CD8-positive, alpha-beta memory T cell (primary cell): ENCODE results near the gene CNFN. TPM values are rescaled to one million over a fixed set of nuclear protein-coding genes. Genes with fewer than 3 reads are reported as not detected.
A peak's percentile ranks its signal among the peaks of the same experiment; 100 is the strongest.

Experiments used
- CTCF ChIA-PET: fragments of 350-600 bp; sonication (Branson Sonifier 250); formaldehyde crosslinking; loops from one replicate; lab custom pipeline; 2021; ENCODE audit warnings: antibody characterized with exemption; lab: Charles Lee
- POLR2A ChIA-PET: fragments of 350-600 bp; sonication (Branson Sonifier 250); formaldehyde crosslinking; loops from one replicate; lab custom pipeline; 2021; ENCODE audit warnings: antibody characterized with exemption; lab: Charles Lee
- DNase-seq, 5 donors: peaks; one replicate each; pipeline versions ENCODE4 v3.0.0 to v3.0.0-alpha.2; 2020 to 2022; ENCODE audit warnings: mixed read lengths in 1 of 5
- H3K27ac ChIP-seq: one replicate; pipeline ENCODE4 v1.7.0; 2013; ENCODE audit warnings: low read depth, mild to moderate bottlenecking, low read length, moderate library complexity
- H3K27me3 ChIP-seq: 2 replicates; pipeline ENCODE4 v1.7.0; 2013; ENCODE audit warnings: low read length, mild to moderate bottlenecking; ENCODE audit not compliant: insufficient read depth, poor library complexity, severe bottlenecking
- H3K36me3 ChIP-seq: 2 replicates; pipeline ENCODE4 v1.7.0; 2013; ENCODE audit warnings: mild to moderate bottlenecking, low read length, moderate library complexity; ENCODE audit not compliant: insufficient read depth
- H3K4me1 ChIP-seq: 2 replicates; pipeline ENCODE4 v1.7.0; 2013; ENCODE audit warnings: mild to moderate bottlenecking, low read length, moderate library complexity; ENCODE audit not compliant: insufficient read depth
- H3K4me3 ChIP-seq: 2 replicates; pipeline ENCODE4 v1.7.0; 2013; ENCODE audit warnings: mild to moderate bottlenecking, low read length
- H3K9me3 ChIP-seq: 2 replicates; pipeline ENCODE4 v1.7.0; 2013; ENCODE audit warnings: mild to moderate bottlenecking, low read length
- H3K27ac Mint-ChIP-seq, 8 donors: one replicate each; pipeline ENCODE4 v1.8.0; 2020 to 2021; ENCODE audit warnings: mixed read lengths in 8 of 8, mild to moderate bottlenecking in 6 of 8, inconsistent platforms in 3 of 8, moderate library complexity in 3 of 8
- H3K27me3 Mint-ChIP-seq, 2 donors: one replicate each; pipeline ENCODE4 v1.8.0; 2020 to 2021; ENCODE audit warnings: mixed read lengths in 2 of 2, mild to moderate bottlenecking in 1 of 2, moderate library complexity in 1 of 2
- H3K36me3 Mint-ChIP-seq, 3 donors: one replicate each; pipeline ENCODE4 v1.8.0; 2020 to 2021; ENCODE audit warnings: mixed read lengths in 3 of 3, inconsistent platforms in 1 of 3, mild to moderate bottlenecking in 1 of 3
- H3K4me1 Mint-ChIP-seq, 3 donors: one replicate each; pipeline ENCODE4 v1.8.0; 2020 to 2021; ENCODE audit warnings: mixed read lengths in 3 of 3, inconsistent platforms in 1 of 3, mild to moderate bottlenecking in 1 of 3
- H3K4me3 Mint-ChIP-seq, 7 donors: one replicate each; pipeline ENCODE4 v1.8.0; 2020 to 2021; ENCODE audit warnings: mixed read lengths in 7 of 7, mild to moderate bottlenecking in 6 of 7, moderate library complexity in 4 of 7, inconsistent platforms in 2 of 7
- H3K9me3 Mint-ChIP-seq, 5 donors: one replicate each; pipeline ENCODE4 v1.8.0; 2020 to 2022; ENCODE audit warnings: mixed read lengths in 5 of 5, mild to moderate bottlenecking in 3 of 5, moderate library complexity in 2 of 5, inconsistent platforms in 1 of 5
- polyA plus RNA-seq: library from polyadenylated mRNA; unstranded; fragments of 300-500 nt; fragmentation: Illumina TruSeq; gene quantifications from one replicate; pipeline ENCODE4 v1.2.3, GENCODE V29; 2021
- total RNA-seq, 2 experiments: library from RNA; stranded (reverse); gene quantifications; one replicate each; pipeline ENCODE4 v1.2.3, GENCODE V29; 2021

Gene CNFN
- total and polyA plus RNA-seq, 3 experiments from 2014 or later, result not detected

DNA sequence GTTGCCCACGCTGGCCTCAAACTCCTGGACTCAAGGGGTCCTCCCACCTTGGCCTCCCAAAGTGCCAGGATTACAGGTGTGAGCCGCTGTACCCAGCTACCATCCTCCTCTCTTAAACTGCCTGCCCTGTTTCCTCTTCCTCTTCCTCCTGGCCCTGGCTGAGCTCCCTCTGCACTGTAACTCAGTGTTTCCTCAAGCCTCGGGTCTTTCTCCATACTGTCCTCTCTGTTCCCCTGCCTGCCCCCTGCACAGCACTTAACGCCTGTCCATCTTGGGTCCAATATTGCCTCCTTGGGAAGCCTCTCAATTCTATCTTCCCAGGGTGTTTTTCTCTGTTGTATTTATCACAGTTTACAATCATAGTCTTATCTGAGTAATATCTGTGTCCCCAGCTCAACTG is 31.0 kb upstream of the CNFN start:
- H3K27ac Mint-ChIP-seq, result peak overlapping the region in 4 of 8 donors; percentile 22 to 57 (median 47)
- peaks cover 0 to 1% of the 10 kb centered on the region in 2 donors for H3K27me3 Mint-ChIP-seq
- H3K4me1 ChIP-seq, result peaks cover 33% of the 10 kb centered on the region
- no peak overlapping the region for H3K4me3 ChIP-seq
- peaks cover 0 to 13% (median 2%) of the 10 kb centered on the region in 3 donors for H3K36me3 Mint-ChIP-seq
- peak overlapping the region in 4 of 7 donors; percentile 8 to 61 (median 33) for H3K4me3 Mint-ChIP-seq
- no peaks in the 10 kb centered on the region for H3K9me3 ChIP-seq
- H3K27ac ChIP-seq, result no peak overlapping the region
- DNase-seq, result peak in 1 of 5 donors; percentile 9
- no peaks in the 10 kb centered on the region for H3K27me3 ChIP-seq
- H3K9me3 Mint-ChIP-seq, result no peaks in the 10 kb centered on the region
- ChIA-PET POLR2A (no interaction called here), CTCF (interaction anchor here (1.0 to 3.1 kb wide), 4 partner anchors 13 to 29 kb away, joined by 5 to 27 read pairs (median 8); no protein-coding TSS in a partner anchor)
- peaks cover 30 to 47% (median 33%) of the 10 kb centered on the region in 3 donors for H3K4me1 Mint-ChIP-seq
- no peaks in the 10 kb centered on the region for H3K36me3 ChIP-seq

- peaks cover 33% of the 10 kb centered on the region for H3K4me1 ChIP-seq
- no peaks in the 10 kb centered on the region for H3K36me3 ChIP-seq
- H3K36me3 Mint-ChIP-seq, result peaks cover 0 to 18% (median 2%) of the 10 kb centered on the region in 3 donors
- peaks cover 30 to 47% (median 33%) of the 10 kb centered on the region in 3 donors for H3K4me1 Mint-ChIP-seq
- ChIA-PET CTCF (interaction anchor here (1.0 to 3.1 kb wide), 9 partner anchors 10 to 31 kb away, joined by 3 to 27 read pairs (median 5); no protein-coding TSS in a partner anchor), POLR2A (no interaction called here)
- peak overlapping the region in 5 of 8 donors; percentile 25 to 79 (median 75) for H3K27ac Mint-ChIP-seq
- H3K9me3 ChIP-seq, result no peaks in the 10 kb centered on the region
- no peaks in the 10 kb centered on the region for H3K9me3 Mint-ChIP-seq
- H3K27ac ChIP-seq, result no peak overlapping the region
- no peaks in the 10 kb centered on the region for H3K27me3 ChIP-seq
- H3K4me3 ChIP-seq, result no peak overlapping the region
- DNase-seq, result peak; percentile 62 to 82 (median 65)
- H3K27me3 Mint-ChIP-seq, result peaks cover 0 to 1% of the 10 kb centered on the region in 2 donors
- H3K4me3 Mint-ChIP-seq, result peak overlapping the region in 1 of 7 donors; percentile 74
These were observed 30.0 kb upstream of the CNFN start for GRCh38 chr19:42420055-42420544.

DNA sequence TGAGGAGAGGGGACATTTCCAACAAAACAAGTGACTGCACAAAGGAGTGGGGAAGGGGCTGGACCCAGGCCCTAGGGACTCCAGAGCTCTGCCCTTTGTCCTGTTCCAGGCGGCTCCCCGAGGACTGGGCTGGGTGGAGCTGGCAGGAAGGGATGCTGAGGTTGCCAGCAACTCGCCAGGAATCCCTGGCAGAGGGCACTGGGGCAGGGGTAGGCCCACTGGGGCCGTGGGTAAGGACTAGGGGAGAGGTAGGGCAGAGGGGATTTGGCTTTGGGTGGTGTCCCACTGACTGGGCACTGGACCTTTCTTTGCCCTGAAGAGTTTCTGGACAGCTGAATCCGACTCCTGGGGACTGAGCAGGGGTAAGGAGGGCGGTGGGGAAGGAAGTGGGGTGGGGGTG is 29.2 kb upstream of the CNFN start:
- H3K4me3 ChIP-seq, result no peak overlapping the region
- DNase-seq, result peak in 1 of 5 donors; percentile 36
- no peak overlapping the region for H3K27ac Mint-ChIP-seq
- H3K4me1 ChIP-seq, result peaks cover 31% of the 10 kb centered on the region
- peaks cover 0 to 1% of the 10 kb centered on the region in 2 donors for H3K27me3 Mint-ChIP-seq
- ChIA-PET POLR2A (no interaction called here), CTCF (interaction anchor here (1.1 to 3.1 kb wide), 5 partner anchors 14 to 32 kb away, joined by 3 to 27 read pairs (median 6); no protein-coding TSS in a partner anchor)
- no peaks in the 10 kb centered on the region for H3K9me3 ChIP-seq
- H3K27me3 ChIP-seq, result no peaks in the 10 kb centered on the region
- peaks cover 30 to 45% (median 33%) of the 10 kb centered on the region in 3 donors for H3K4me1 Mint-ChIP-seq
- H3K36me3 ChIP-seq, result no peaks in the 10 kb centered on the region
- H3K36me3 Mint-ChIP-seq, result peaks cover 0 to 23% (median 2%) of the 10 kb centered on the region in 3 donors
- H3K27ac ChIP-seq, result no peak overlapping the region
- H3K9me3 Mint-ChIP-seq, result no peaks in the 10 kb centered on the region
- H3K4me3 Mint-ChIP-seq, result peak overlapping the region in 1 of 7 donors; percentile 40

DNA sequence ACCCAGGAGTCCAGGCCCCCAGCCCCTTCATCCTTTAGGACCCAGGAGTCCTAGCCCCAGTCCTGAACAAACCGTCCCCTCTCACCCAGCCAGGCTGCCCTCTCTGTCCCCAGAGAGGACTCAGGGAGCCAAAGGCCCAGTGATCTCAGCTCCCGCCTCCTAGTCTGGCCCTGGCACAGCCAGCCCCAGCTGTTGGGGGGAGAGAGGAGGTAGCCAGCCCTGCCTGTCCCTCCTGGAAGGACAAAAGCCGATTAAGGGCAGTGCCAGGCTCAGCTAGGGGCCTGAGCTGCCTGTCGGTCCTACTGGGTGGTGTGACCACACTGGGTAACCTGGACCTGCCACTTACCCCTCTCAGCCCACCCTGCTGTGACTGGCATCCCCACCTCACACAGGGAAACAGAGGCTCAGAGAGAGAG is 22.6 kb upstream of the CNFN start:
- CTCF ChIA-PET, result interaction anchor here (1.0 to 1.2 kb wide), 3 partner anchors 21 to 28 kb away, joined by 3 to 4 read pairs (median 3); no protein-coding TSS in a partner anchor
- Mint-ChIP-seq H3K9me3 (no peaks in the 10 kb centered on the region), H3K27ac (peak overlapping the region in 2 of 8 donors; percentile 51 to 93), H3K36me3 (peaks cover 0 to 38% (median 5%) of the 10 kb centered on the region in 3 donors), H3K27me3 (no peaks in the 10 kb centered on the region), H3K4me3 (no peak overlapping the region), H3K4me1 (peaks cover 0 to 5% (median 3%) of the 10 kb centered on the region in 3 donors)
- Histone ChIP-seq H3K9me3 (no peaks in the 10 kb centered on the region), H3K36me3 (no peaks in the 10 kb centered on the region), H3K27me3 (no peaks in the 10 kb centered on the region), H3K27ac (no peak overlapping the region), H3K4me3 (no peak overlapping the region), H3K4me1 (no peaks in the 10 kb centered on the region)
- POLR2A ChIA-PET, result no interaction called here
- DNase-seq, result peak in 1 of 5 donors; percentile 37

DNA sequence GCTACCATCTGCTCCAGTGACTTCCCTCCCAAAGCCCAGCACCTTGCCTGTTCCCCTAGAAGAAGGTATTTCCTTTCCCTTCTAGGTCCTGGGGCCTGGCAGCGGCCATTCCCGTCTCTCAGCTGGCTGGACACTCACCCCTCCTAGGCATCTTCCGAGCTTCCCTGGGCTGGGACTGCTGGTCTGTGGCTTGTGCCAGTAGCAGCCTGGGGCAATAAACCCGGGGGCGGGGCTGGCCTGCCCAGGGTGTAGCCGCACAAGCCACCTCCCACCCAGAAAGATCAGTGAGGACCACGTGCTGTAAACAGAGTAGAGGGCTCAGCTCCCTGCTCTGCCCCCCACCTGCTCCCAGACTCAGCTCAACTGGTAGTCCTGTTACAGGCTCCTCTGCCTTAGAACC is 22.1 kb upstream of the CNFN start:
- Mint-ChIP-seq H3K4me3 (no peak overlapping the region), H3K36me3 (peaks cover 0 to 40% (median 5%) of the 10 kb centered on the region in 3 donors), H3K27me3 (no peaks in the 10 kb centered on the region), H3K4me1 (peaks cover 0 to 5% (median 3%) of the 10 kb centered on the region in 3 donors), H3K27ac (peak overlapping the region in 3 of 8 donors; percentile 40 to 93 (median 51)), H3K9me3 (no peaks in the 10 kb centered on the region)
- ChIA-PET POLR2A (no interaction called here), CTCF (interaction anchor here (1.0 to 1.2 kb wide), 2 partner anchors 21 to 28 kb away, joined by 3 to 4 read pairs; no protein-coding TSS in a partner anchor)
- Histone ChIP-seq H3K36me3 (no peaks in the 10 kb centered on the region), H3K4me1 (no peaks in the 10 kb centered on the region), H3K27me3 (no peaks in the 10 kb centered on the region), H3K9me3 (no peaks in the 10 kb centered on the region), H3K4me3 (no peak overlapping the region), H3K27ac (no peak overlapping the region)
- DNase-seq, result peak in 1 of 5 donors; percentile 42

DNA sequence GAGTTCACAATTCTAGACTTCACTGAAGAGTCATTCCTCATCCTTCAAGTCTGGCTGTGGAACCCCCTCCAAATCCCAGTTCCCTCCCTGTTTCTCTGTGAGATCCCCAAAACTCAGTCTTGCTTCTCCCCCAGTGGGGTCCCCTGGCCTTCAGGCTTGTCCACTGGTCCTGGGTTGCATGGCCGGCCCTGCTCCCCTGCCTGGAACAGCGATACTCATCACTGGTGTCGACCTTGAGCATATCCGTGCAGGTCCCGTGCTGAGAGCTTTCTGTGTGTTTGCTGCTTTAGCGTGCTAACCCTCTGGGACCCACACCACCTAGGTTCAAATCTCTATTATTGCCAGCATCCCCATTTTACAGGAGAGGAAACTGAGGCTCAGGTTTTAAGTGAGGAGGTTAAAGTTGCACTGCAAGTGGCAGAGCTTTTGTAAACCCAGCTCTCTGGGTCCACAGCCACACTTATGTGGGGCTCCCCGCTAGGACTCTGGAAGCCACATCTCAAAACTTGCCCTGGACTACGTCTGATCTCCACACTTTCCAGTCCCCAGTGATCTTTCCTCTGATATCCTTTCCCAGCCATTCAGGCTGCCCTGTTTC is 21.6 kb upstream of the CNFN start:
- no peaks in the 10 kb centered on the region for H3K4me1 ChIP-seq
- H3K27me3 Mint-ChIP-seq, result no peaks in the 10 kb centered on the region
- DNase-seq, result peak in 1 of 5 donors; percentile 11
- peaks cover 0 to 44% (median 5%) of the 10 kb centered on the region in 3 donors for H3K36me3 Mint-ChIP-seq
- ChIA-PET CTCF (interaction anchor here (0.8 to 1.8 kb wide), 4 partner anchors 10 to 29 kb away, joined by 3 to 4 read pairs (median 4); no protein-coding TSS in a partner anchor), POLR2A (no interaction called here)
- no peaks in the 10 kb centered on the region for H3K9me3 ChIP-seq
- peaks cover 0 to 5% (median 3%) of the 10 kb centered on the region in 3 donors for H3K4me1 Mint-ChIP-seq
- H3K9me3 Mint-ChIP-seq, result no peaks in the 10 kb centered on the region
- no peaks in the 10 kb centered on the region for H3K27me3 ChIP-seq
- H3K4me3 ChIP-seq, result no peak overlapping the region
- no peak overlapping the region for H3K27ac ChIP-seq
- no peak overlapping the region for H3K4me3 Mint-ChIP-seq
- peak overlapping the region in 3 of 8 donors; percentile 50 to 76 (median 74) for H3K27ac Mint-ChIP-seq
- H3K36me3 ChIP-seq, result no peaks in the 10 kb centered on the region

GRCh38 chr19:42410371-42410770 is 20.3 kb upstream of the CNFN start:
- Mint-ChIP-seq H3K9me3 (no peaks in the 10 kb centered on the region), H3K27me3 (no peaks in the 10 kb centered on the region), H3K4me3 (no peak overlapping the region), H3K27ac (no peak overlapping the region), H3K4me1 (peaks cover 0 to 5% (median 3%) of the 10 kb centered on the region in 3 donors), H3K36me3 (peaks cover 0 to 42% (median 5%) of the 10 kb centered on the region in 3 donors)
- ChIA-PET POLR2A (no interaction called here), CTCF (interaction anchor here (1.4 to 1.8 kb wide), 3 partner anchors 9 to 30 kb away, joined by 3 to 4 read pairs (median 4); no protein-coding TSS in a partner anchor)
- Histone ChIP-seq H3K4me3 (no peak overlapping the region), H3K9me3 (no peaks in the 10 kb centered on the region), H3K36me3 (no peaks in the 10 kb centered on the region), H3K27me3 (no peaks in the 10 kb centered on the region), H3K27ac (no peak overlapping the region), H3K4me1 (no peaks in the 10 kb centered on the region)
- no peak for DNase-seq
